ENCODE data around the gene MYO1H. TPM values are rescaled to one million over a fixed set of nuclear protein-coding genes. Genes with fewer than 3 reads are reported as not detected.

The MYO1H gene
- total RNA-seq, 1 donor from 2014 or later: not detected

DNA sequence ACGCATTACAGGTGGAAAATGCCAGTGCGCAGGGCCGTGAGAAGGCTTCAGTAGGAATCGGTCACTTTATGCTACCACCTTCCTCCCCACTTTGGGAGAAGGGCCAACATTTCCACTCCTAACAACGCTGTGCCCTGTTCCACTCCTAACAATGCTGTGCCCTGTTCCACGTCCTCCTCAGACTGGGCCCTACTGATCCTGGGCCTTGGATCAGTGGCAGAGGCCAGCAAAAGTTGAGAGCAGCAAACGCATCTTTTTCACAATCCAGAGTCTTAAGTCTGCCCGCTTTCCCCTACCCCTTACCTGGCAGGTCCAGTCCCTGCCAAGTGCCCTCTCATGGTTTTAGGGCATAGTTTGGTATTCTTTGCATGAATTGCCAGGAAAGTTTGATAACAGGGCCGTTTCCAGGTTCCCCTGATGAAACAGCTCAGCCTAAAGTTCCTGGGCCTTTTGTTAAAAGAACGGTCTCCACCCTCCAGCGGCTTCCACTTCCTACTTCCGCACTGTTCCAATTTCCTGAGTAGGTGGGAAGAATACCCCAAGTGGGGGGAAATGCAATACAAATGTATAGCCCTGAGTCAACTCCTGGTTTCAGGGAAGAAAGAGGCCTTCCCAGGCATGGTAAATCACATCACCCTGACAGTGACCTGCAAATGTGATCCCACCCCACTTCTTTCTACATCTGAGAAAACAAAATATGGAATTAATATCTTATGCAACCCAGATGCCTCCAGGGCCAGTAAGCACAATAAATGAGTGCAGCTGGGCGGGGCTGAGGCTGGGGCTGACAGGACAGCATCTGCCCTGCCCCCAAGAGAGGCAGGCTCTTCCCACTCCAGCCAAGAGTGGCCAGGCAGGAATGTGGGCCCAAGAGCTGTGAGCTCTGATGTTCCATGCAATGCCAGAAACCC lies 114.4 kb downstream of the MYO1H start:
- Mint-ChIP-seq H3K4me3 (peak overlapping the region; percentile 70), H3K27me3 (ENCODE audit: low read depth) (no peaks in the 10 kb centered on the region), H3K36me3 (ENCODE audit: low read depth) (peaks cover 7% of the 10 kb centered on the region), H3K27ac (ENCODE audit: unreplicated experiment) (peak overlapping the region; percentile 93), H3K9me3 (no peaks in the 10 kb centered on the region), H3K4me1 (peaks cover 88% of the 10 kb centered on the region)
- no peak for DNase-seq (ENCODE audit: low read depth, low spot score)
- TF ChIP-seq, protein P1, sequence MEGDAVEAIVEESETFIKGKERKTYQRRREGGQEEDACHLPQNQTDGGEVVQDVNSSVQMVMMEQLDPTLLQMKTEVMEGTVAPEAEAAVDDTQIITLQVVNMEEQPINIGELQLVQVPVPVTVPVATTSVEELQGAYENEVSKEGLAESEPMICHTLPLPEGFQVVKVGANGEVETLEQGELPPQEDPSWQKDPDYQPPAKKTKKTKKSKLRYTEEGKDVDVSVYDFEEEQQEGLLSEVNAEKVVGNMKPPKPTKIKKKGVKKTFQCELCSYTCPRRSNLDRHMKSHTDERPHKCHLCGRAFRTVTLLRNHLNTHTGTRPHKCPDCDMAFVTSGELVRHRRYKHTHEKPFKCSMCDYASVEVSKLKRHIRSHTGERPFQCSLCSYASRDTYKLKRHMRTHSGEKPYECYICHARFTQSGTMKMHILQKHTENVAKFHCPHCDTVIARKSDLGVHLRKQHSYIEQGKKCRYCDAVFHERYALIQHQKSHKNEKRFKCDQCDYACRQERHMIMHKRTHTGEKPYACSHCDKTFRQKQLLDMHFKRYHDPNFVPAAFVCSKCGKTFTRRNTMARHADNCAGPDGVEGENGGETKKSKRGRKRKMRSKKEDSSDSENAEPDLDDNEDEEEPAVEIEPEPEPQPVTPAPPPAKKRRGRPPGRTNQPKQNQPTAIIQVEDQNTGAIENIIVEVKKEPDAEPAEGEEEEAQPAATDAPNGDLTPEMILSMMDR (conservative IDR thresholded peaks at IDR 0.05): no peak

DNA sequence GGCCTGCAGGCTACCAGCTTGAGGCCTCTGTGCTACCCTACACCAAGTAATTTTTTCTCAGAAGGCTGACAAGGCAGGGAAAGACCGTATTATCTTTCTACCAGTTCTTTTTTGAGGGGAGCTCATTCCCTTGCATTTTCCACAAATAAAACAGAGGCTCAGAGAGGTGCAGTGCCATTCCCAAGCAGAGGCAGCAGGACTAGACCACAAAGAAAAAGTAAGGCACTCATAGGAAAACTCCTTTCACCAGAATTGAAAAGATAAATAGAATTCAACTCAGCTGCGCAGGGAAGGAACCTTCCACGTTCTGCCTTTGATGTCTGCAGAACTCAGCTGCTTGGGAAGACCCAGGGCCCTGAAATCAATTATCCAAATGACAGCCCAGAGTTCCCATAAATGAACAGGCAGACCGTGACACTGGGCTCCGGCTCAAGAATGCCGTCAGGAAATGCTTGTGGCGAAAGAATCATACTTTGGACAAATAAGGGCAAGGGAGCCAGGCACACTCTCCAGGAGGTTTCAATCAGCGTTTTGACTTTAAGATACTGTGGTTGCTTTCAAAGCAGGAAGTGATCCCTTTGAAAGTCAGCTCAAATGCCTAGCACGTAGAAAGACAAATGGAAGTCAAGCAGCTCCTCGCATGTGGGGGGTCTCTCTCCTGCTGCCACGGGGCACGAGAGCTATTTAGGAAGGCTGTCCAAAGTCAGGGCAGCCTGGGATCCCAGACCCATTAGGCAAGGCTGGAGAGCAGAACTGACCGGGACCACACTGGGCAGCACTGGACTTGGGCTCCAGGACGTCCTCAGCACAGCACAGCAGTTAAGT lies 115.4 kb downstream of the MYO1H start:
- peak; percentile 21 for DNase-seq (ENCODE audit: low read depth, low spot score)
- peak overlapping the region; percentile 70 for H3K4me3 Mint-ChIP-seq
- H3K27me3 Mint-ChIP-seq (ENCODE audit: low read depth): no peaks in the 10 kb centered on the region
- no peaks in the 10 kb centered on the region for H3K9me3 Mint-ChIP-seq
- peaks cover 4% of the 10 kb centered on the region for H3K36me3 Mint-ChIP-seq (ENCODE audit: low read depth)
- H3K4me1 Mint-ChIP-seq: peaks cover 85% of the 10 kb centered on the region
- TF ChIP-seq, protein P1 (conservative IDR thresholded peaks at IDR 0.05): no peak
- H3K27ac Mint-ChIP-seq (ENCODE audit: unreplicated experiment): peak overlapping the region; percentile 93

DNA sequence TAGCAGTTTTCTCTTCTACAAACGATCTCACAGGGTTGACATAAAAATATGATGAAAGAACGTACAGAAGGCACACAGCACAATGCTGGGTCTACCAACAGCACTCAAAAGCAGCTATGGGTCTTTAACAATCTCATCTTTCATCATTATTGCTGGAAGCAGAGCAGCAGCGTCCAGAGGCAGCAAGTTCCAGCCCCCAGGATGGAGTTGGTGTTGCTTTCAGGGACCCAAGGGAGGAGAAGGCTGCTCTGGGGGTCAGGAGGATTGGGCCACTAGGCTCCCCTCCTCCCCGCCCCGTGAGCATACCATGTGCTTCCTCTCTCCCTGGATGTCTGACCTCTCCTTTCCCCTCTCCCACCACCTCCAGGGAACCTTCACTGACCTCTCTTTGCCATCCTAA lies 116.1 kb downstream of the MYO1H start:
- peaks cover 4% of the 10 kb centered on the region for H3K36me3 Mint-ChIP-seq (ENCODE audit: low read depth)
- TF ChIP-seq, protein P1 (conservative IDR thresholded peaks at IDR 0.05): no peak
- peaks cover 82% of the 10 kb centered on the region for H3K4me1 Mint-ChIP-seq
- peak overlapping the region; percentile 93 for H3K27ac Mint-ChIP-seq (ENCODE audit: unreplicated experiment)
- H3K27me3 Mint-ChIP-seq (ENCODE audit: low read depth): no peaks in the 10 kb centered on the region
- H3K9me3 Mint-ChIP-seq: no peaks in the 10 kb centered on the region
- DNase-seq (ENCODE audit: low read depth, low spot score): no peak
- peak overlapping the region; percentile 16 for H3K4me3 Mint-ChIP-seq

GRCh38 chr12:109464642-109465351 lies 117.1 kb downstream of the MYO1H start:
- no peaks in the 10 kb centered on the region for H3K27me3 Mint-ChIP-seq (ENCODE audit: low read depth)
- H3K4me1 Mint-ChIP-seq: peaks cover 71% of the 10 kb centered on the region
- peaks cover 7% of the 10 kb centered on the region for H3K36me3 Mint-ChIP-seq (ENCODE audit: low read depth)
- peak overlapping the region; percentile 29 for H3K27ac Mint-ChIP-seq (ENCODE audit: unreplicated experiment)
- no peaks in the 10 kb centered on the region for H3K9me3 Mint-ChIP-seq
- no peak overlapping the region for H3K4me3 Mint-ChIP-seq
- TF ChIP-seq, protein P1 (conservative IDR thresholded peaks at IDR 0.05): no peak
- no peak for DNase-seq (ENCODE audit: low read depth, low spot score)

DNA sequence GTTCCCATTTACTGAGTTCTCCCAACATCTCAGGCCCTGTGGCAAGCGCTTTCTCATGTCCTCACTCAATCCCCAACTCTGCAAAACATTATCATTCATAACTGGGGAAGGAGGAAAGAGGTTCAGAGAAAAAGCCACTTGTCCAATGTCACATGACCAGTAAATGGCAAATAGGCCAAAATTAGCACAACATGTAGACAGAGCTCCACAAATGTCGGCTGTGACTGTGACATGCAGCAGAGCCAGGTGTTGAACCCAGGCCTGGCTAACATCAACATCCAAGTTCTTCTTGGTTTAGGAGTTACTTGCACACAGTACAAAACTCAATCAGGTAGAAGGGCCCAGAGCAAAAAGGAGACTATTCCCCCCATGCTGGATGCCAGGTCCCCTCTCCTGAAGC lies 118.6 kb downstream of the MYO1H start:
- Mint-ChIP-seq H3K27me3 (ENCODE audit: low read depth) (no peaks in the 10 kb centered on the region), H3K4me3 (no peak overlapping the region), H3K36me3 (ENCODE audit: low read depth) (peaks cover 9% of the 10 kb centered on the region), H3K9me3 (no peaks in the 10 kb centered on the region), H3K27ac (ENCODE audit: unreplicated experiment) (no peak overlapping the region), H3K4me1 (peaks cover 61% of the 10 kb centered on the region)
- no peak for DNase-seq (ENCODE audit: low read depth, low spot score)
- TF ChIP-seq, protein P1 (conservative IDR thresholded peaks at IDR 0.05): no peak
